B cell (primary cell): ENCODE data around the gene ST6GAL1. TPM values are rescaled to one million over a fixed set of nuclear protein-coding genes. Genes with fewer than 3 reads are reported as not detected.

Experiments
- ATAC-seq: fragments of 200-7000 bp; cut with Tn5 transposase; one replicate; pipeline ENCODE4 v1.10.0; 2021; ENCODE audit warnings: low read depth, mild to moderate bottlenecking, moderate number of reproducible peaks, moderate library complexity
- CTCF ChIA-PET: fragments of 350-600 bp; sonication (Branson Sonifier 250); formaldehyde crosslinking; loops from one replicate; lab custom pipeline; 2021; ENCODE audit warnings: antibody characterized with exemption, inconsistent platforms; lab: Charles Lee
- POLR2A ChIA-PET: fragments of 350-600 bp; sonication (Branson Sonifier 250); formaldehyde crosslinking; loops from one replicate; lab custom pipeline; 2021; ENCODE audit warnings: antibody characterized with exemption; lab: Charles Lee
- DNase-seq: peaks from one replicate; pipeline ENCODE4 v3.0.0; 2013
- H2AFZ ChIP-seq: 2 replicates; pipeline ENCODE4 v1.6.1; 2012; ENCODE audit warnings: mild to moderate bottlenecking, low read depth, low read length; ENCODE audit not compliant: insufficient read depth, poor library complexity, severe bottlenecking
- H3K27ac ChIP-seq, 2 donors: 1 replicate in 1 of 2; 2 replicates in 1 of 2; pipeline ENCODE4 v1.5.1; 2012 to 2013; ENCODE audit warnings: low read length in 2 of 2, mild to moderate bottlenecking in 2 of 2, moderate library complexity in 1 of 2
- H3K27me3 ChIP-seq, 4 experiments: fragments of 200-600 bp in 1 of 4; sonication (generic) in 1 of 4; replicated peaks in 1 of 4; 1 replicate in 2 of 4; 2 replicates in 2 of 4; pipeline versions ENCODE4 v1.6.1 to v1.7.0; 2013 to 2016; ENCODE audit warnings: low read length in 3 of 4, mild to moderate bottlenecking in 2 of 4, mixed read lengths in 1 of 4, moderate library complexity in 1 of 4; ENCODE audit not compliant: insufficient read depth in 4 of 4, control insufficient read depth in 3 of 4; ENCODE audit errors: control extremely low read depth in 1 of 4
- H3K36me3 ChIP-seq, 2 experiments: replicated peaks in 1 of 2; 1 replicate in 1 of 2; 2 replicates in 1 of 2; pipeline versions ENCODE4 v1.6.1 to v1.7.1; 2013; ENCODE audit warnings: low read length in 1 of 2; ENCODE audit not compliant: insufficient read depth in 2 of 2, control insufficient read depth in 1 of 2; ENCODE audit errors: control extremely low read depth in 1 of 2, extremely low read depth in 1 of 2
- H3K4me1 ChIP-seq, 2 donors: fragments of 200-600 bp in 1 of 2; sonication (generic) in 1 of 2; 1 replicate in 1 of 2; 2 replicates in 1 of 2; pipeline versions ENCODE4 v1.5.1 to v1.6.1; 2013 to 2017; ENCODE audit warnings: low read length in 2 of 2; ENCODE audit not compliant: control insufficient read depth in 2 of 2, insufficient read depth in 2 of 2
- H3K4me2 ChIP-seq: replicated peaks from 2 replicates; pipeline ENCODE3; 2012; ENCODE audit warnings: mild to moderate bottlenecking, low read depth, low read length; ENCODE audit not compliant: poor library complexity, severe bottlenecking
- H3K4me3 ChIP-seq, 5 experiments: fragments of 200-600 bp in 1 of 5; sonication (generic) in 1 of 5; 1 replicate in 3 of 5; 2 replicates in 2 of 5; pipeline versions ENCODE4 v1.5.1 to v1.7.0; 2011 to 2016; ENCODE audit warnings: low read length in 4 of 5, mild to moderate bottlenecking in 4 of 5, low read depth in 2 of 5, control low read depth in 1 of 5, moderate library complexity in 1 of 5; ENCODE audit not compliant: insufficient read depth in 1 of 5; ENCODE audit errors: control extremely low read depth in 1 of 5, extremely low read depth in 1 of 5
- H3K79me2 ChIP-seq: fragments of 200-600 bp; sonication (generic); one replicate; pipeline ENCODE4 v1.6.0; 2016; ENCODE audit warnings: low read length; ENCODE audit not compliant: control insufficient read depth, insufficient read depth
- H3K9ac ChIP-seq: fragments of 200-600 bp; sonication (generic); 2 replicates; pipeline ENCODE4 v1.6.1; 2017; ENCODE audit warnings: mild to moderate bottlenecking, low read length, moderate library complexity
- H3K9me3 ChIP-seq, 3 donors: one replicate each; pipeline versions ENCODE4 v1.6.1 to v1.7.1; 2013; ENCODE audit warnings: low read length in 2 of 3; ENCODE audit not compliant: control insufficient read depth in 2 of 3, insufficient read depth in 1 of 3; ENCODE audit errors: control extremely low read depth in 1 of 3
- H4K20me1 ChIP-seq: 2 replicates; pipeline ENCODE4 v1.6.0; 2012; ENCODE audit warnings: mild to moderate bottlenecking, low read length; ENCODE audit not compliant: insufficient read depth, control insufficient read depth, poor library complexity, severe bottlenecking
- H3K27ac Mint-ChIP-seq: one replicate; pipeline ENCODE4 v1.8.0; 2021; ENCODE audit warnings: mixed read lengths
- H3K27me3 Mint-ChIP-seq: one replicate; pipeline ENCODE4 v1.8.0; 2021; ENCODE audit warnings: mixed read lengths
- H3K4me1 Mint-ChIP-seq: one replicate; pipeline ENCODE4 v1.8.0; 2021; ENCODE audit warnings: mixed read lengths
- H3K4me3 Mint-ChIP-seq: one replicate; pipeline ENCODE4 v1.8.0; 2021; ENCODE audit warnings: mixed read lengths
- H3K9me3 Mint-ChIP-seq: one replicate; pipeline ENCODE4 v1.8.0; 2022; ENCODE audit warnings: mixed read lengths; ENCODE audit not compliant: insufficient read depth
- CTCF ChIP-seq: fragments of 200-600 bp; IDR thresholded peaks from one replicate; pipeline ENCODE4 v1.8.0; 2022; ENCODE audit warnings: antibody characterized with exemption, mild to moderate bottlenecking
- EZH2 ChIP-seq: IDR thresholded peaks from 2 replicates; pipeline ENCODE4 v1.6.1; 2012; ENCODE audit warnings: borderline replicate concordance, low read depth, mild to moderate bottlenecking, moderate library complexity, low read length; ENCODE audit not compliant: insufficient read depth, poor library complexity, severe bottlenecking
- WGBS: methylation state at CpG from one replicate; pipeline ENCODE4 v1.1.5; 2013; ENCODE audit warnings: missing lambda C conversion rate; ENCODE audit not compliant: insufficient coverage; 5-methylcytosine and 5-hydroxymethylcytosine counted together
- intact Hi-C: fragments of 100-400 bp; cut with micrococcal nuclease; formaldehyde crosslinking; loops from one replicate; pipeline ENCODE4 v1.10.0; 2022
- polyA plus RNA-seq: library from polyadenylated mRNA; depleted of rRNA; stranded (reverse); fragments of >200 nt; gene quantifications from 2 replicates; pipeline ENCODE4 v1.2.3, GENCODE V29; 2012
- total RNA-seq, 2 donors: library from RNA; stranded (reverse); fragments of 120-200 nt in 1 of 2; gene quantifications; 1 replicate in 1 of 2; 2 replicates in 1 of 2; pipeline versions ENCODE4 v1.2.3 to v1.2.4, GENCODE V29; 2013 to 2022

The ST6GAL1 gene
- total and polyA plus RNA-seq, 2 donors (not counting 1 experiment from before 2014, with no cell fraction given), result 174 to 563 TPM

GRCh38 chr3:187042874-187043458, 112.6 kb downstream of the ST6GAL1 start:
- H3K4me3 ChIP-seq, result peak overlapping the region in 1 of 5 experiments; percentile 12
- H3K9me3 Mint-ChIP-seq, result no peaks in the 10 kb centered on the region
- peaks cover 2 to 89% of the 10 kb centered on the region in 2 experiments for H3K36me3 ChIP-seq
- peaks cover 19% of the 10 kb centered on the region for H4K20me1 ChIP-seq
- H3K4me2 ChIP-seq, result peak overlapping the region; percentile 67
- H3K79me2 ChIP-seq, result peaks cover 96% of the 10 kb centered on the region
- H3K27me3 ChIP-seq, result no peaks in the 10 kb centered on the region
- no peaks in the 10 kb centered on the region for H3K9me3 ChIP-seq
- POLR2A ChIA-PET, result interaction anchor here (1.0 kb wide), 1 partner anchor 15 kb away, joined by 3 read pairs; no protein-coding TSS in a partner anchor
- H3K4me3 Mint-ChIP-seq, result peak overlapping the region; percentile 75
- CTCF ChIA-PET, result interaction anchor here (1.2 to 2.6 kb wide), 4 partner anchors 11 to 112 kb away, joined by 3 to 19 read pairs (median 7); no protein-coding TSS in a partner anchor
- intact Hi-C loops, result no loop called here
- H3K27ac Mint-ChIP-seq, result peak overlapping the region; percentile 87
- H2AFZ ChIP-seq, result no peak overlapping the region
- no peaks in the 10 kb centered on the region for H3K27me3 Mint-ChIP-seq
- DNase-seq (peak; percentile 18), ATAC-seq (no peak)
- H3K9ac ChIP-seq, result peak overlapping the region; percentile 13
- H3K27ac ChIP-seq, result peak overlapping the region; percentile 89 to 92
- peaks cover 88% of the 10 kb centered on the region for H3K4me1 Mint-ChIP-seq
- peaks cover 84 to 86% of the 10 kb centered on the region in 2 donors for H3K4me1 ChIP-seq
- 99% methylated on average over 7 of the region's 8 CpGs for WGBS
- TF ChIP-seq EZH2 (no peak), CTCF (no peak)

- ChIA-PET POLR2A (interaction anchor here (0.8 to 1.2 kb wide), 6 partner anchors 12 to 45 kb away, joined by 3 to 7 read pairs (median 3); no protein-coding TSS in a partner anchor), CTCF (interaction anchor here (0.8 to 2.6 kb wide), 14 partner anchors 12 to 195 kb away, joined by 3 to 19 read pairs (median 3); no protein-coding TSS in a partner anchor)
- no peaks in the 10 kb centered on the region for H3K9me3 Mint-ChIP-seq
- no CpG with 5 or more reads among the region's 3 CpGs for WGBS
- no peaks in the 10 kb centered on the region for H3K27me3 Mint-ChIP-seq
- Histone ChIP-seq H3K4me3 (peak overlapping the region in 1 of 5 experiments; percentile 19), H3K79me2 (peaks cover 96% of the 10 kb centered on the region), H3K36me3 (peaks cover 2 to 90% of the 10 kb centered on the region in 2 experiments), H3K4me2 (peak overlapping the region; percentile 67), H3K27ac (peak overlapping the region; percentile 89 to 92), H3K9me3 (no peaks in the 10 kb centered on the region), H3K27me3 (no peaks in the 10 kb centered on the region), H2AFZ (peak overlapping the region; percentile 3), H3K9ac (peak overlapping the region; percentile 33), H4K20me1 (peaks cover 26% of the 10 kb centered on the region), H3K4me1 (peaks cover 79 to 84% of the 10 kb centered on the region in 2 donors)
- peaks cover 88% of the 10 kb centered on the region for H3K4me1 Mint-ChIP-seq
- peak; percentile 53 for ATAC-seq
- TF ChIP-seq EZH2 (no peak), CTCF (no peak)
- peak overlapping the region; percentile 92 for H3K27ac Mint-ChIP-seq
- peak overlapping the region; percentile 78 for H3K4me3 Mint-ChIP-seq
- intact Hi-C loops, result loop anchor here (1.0 to 2.0 kb wide), 4 partner anchors 17 to 113 kb away; partner anchors contain the start of gene ST6GAL1
- DNase-seq, result peak; percentile 82
Measured at GRCh38 chr3:187044206-187044605, 113.9 kb downstream of the ST6GAL1 start.
